Nephron (organoid): Measurements from ENCODE around the gene OR6V1.
"Not testable (repeated sequence)": the region's sequence is repeated elsewhere in the genome, so short reads cannot be mapped to it uniquely, and the experiment has no call there.

Experiments
- H3K27ac Mint-ChIP-seq, 3 experiments: 2 replicates each; pipeline ENCODE4 v1.8.0; 2020; ENCODE audit warnings: mixed read lengths in 3 of 3, mild to moderate bottlenecking in 2 of 3, moderate library complexity in 1 of 3
- H3K27me3 Mint-ChIP-seq: 2 replicates; pipeline ENCODE4 v1.8.0; 2021; ENCODE audit warnings: low read depth, mild to moderate bottlenecking, moderate library complexity, mixed read lengths
- H3K36me3 Mint-ChIP-seq: 2 replicates; pipeline ENCODE4 v1.8.0; 2020; ENCODE audit warnings: low read depth, mixed read lengths
- H3K4me1 Mint-ChIP-seq: 2 replicates; pipeline ENCODE4 v1.8.0; 2020; ENCODE audit warnings: mixed read lengths
- H3K4me3 Mint-ChIP-seq, 3 experiments: 2 replicates each; pipeline ENCODE4 v1.8.0; 2020; ENCODE audit warnings: mild to moderate bottlenecking in 3 of 3, mixed read lengths in 3 of 3, moderate library complexity in 2 of 3
- H3K9me3 Mint-ChIP-seq: 2 replicates; pipeline ENCODE4 v1.8.0; 2020; ENCODE audit warnings: mixed read lengths
- CTCF ChIP-seq, 3 experiments: fragments of 200-600 bp; sonication (generic); IDR thresholded peaks; one replicate each; pipeline ENCODE4 v1.5.0; 2021; ENCODE audit warnings: antibody characterized with exemption in 3 of 3; ENCODE audit not compliant: unreplicated experiment in 3 of 3

The OR6V1 gene

DNA sequence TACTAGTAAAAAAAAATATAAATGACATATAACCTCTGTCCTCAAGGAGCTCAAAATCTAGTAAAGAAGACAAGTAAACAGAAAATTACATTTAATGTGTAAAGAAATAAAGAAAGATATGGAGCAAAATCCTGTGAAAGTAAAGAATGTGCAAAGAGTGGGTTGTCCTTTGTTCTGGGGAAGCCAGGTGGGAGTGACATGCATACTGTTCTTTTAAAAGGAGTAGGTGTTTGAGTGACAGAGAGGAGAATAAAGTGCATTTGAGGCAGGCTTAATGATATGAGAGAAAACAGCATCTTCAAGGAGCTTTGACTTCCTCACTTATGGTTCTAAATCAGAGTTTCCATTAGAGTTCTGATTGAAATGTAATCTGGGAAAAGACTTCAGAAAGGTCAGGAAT, 22.0 kb downstream of the OR6V1 start:
- H3K36me3 Mint-ChIP-seq, result no peaks in the 10 kb centered on the region
- H3K4me3 Mint-ChIP-seq, result no peak overlapping the region
- no peak for TF ChIP-seq CTCF (IDR thresholded peaks at IDR 0.05; ENCODE audit: unreplicated experiment in 3 of 3)
- peaks cover 8% of the 10 kb centered on the region for H3K27me3 Mint-ChIP-seq
- no peaks in the 10 kb centered on the region for H3K9me3 Mint-ChIP-seq
- no peaks in the 10 kb centered on the region for H3K4me1 Mint-ChIP-seq
- H3K27ac Mint-ChIP-seq, result no peak overlapping the region

DNA sequence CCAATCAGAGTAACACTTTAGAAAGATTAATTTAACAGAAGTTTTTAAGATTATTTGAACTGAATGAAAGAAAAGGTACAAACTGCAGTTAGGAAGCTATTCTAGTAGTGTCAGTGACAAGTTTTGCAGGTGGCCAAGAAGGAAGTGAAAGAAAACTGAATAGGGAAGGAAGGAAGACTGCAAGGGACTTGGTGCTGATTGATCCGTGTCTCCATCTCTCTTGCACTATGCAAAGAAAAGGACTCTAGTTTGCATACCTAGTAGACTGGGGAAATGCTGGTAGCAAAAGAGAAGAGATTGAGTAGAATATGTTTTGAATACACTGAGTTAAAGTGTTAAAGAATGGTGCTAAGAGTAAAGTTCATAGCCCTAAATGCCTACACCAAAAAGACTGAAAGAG, 33.0 kb downstream of the OR6V1 start:
- Mint-ChIP-seq H3K27ac (no peak overlapping the region), H3K36me3 (no peaks in the 10 kb centered on the region), H3K9me3 (peaks cover 22% of the 10 kb centered on the region), H3K4me1 (no peaks in the 10 kb centered on the region), H3K27me3 (no peaks in the 10 kb centered on the region), H3K4me3 (no peak overlapping the region)
- no peak for TF ChIP-seq CTCF (IDR thresholded peaks at IDR 0.05; ENCODE audit: unreplicated experiment in 3 of 3)

- H3K9me3 Mint-ChIP-seq, result peaks cover 22% of the 10 kb centered on the region
- not testable (repeated sequence) for H3K4me3 Mint-ChIP-seq, H3K27me3 Mint-ChIP-seq, H3K27ac Mint-ChIP-seq, H3K4me1 Mint-ChIP-seq, H3K36me3 Mint-ChIP-seq
Observed at GRCh38 chr7:143085610-143086009, 33.5 kb downstream of the OR6V1 start.

GRCh38 chr7:143088549-143089231, 36.5 kb downstream of the OR6V1 start:
- not testable (repeated sequence) for H3K27ac Mint-ChIP-seq, H3K4me1 Mint-ChIP-seq, H3K4me3 Mint-ChIP-seq, H3K36me3 Mint-ChIP-seq, H3K27me3 Mint-ChIP-seq
- peaks cover 28% of the 10 kb centered on the region for H3K9me3 Mint-ChIP-seq

GRCh38 chr7:143096146-143096545, 44.0 kb downstream of the OR6V1 start:
- Mint-ChIP-seq H3K9me3 (peaks cover 21% of the 10 kb centered on the region), H3K4me3 (no peak overlapping the region), H3K27me3 (no peaks in the 10 kb centered on the region), H3K36me3 (no peaks in the 10 kb centered on the region), H3K27ac (no peak overlapping the region), H3K4me1 (no peaks in the 10 kb centered on the region)
- no peak for TF ChIP-seq CTCF (IDR thresholded peaks at IDR 0.05; ENCODE audit: unreplicated experiment in 3 of 3)

DNA sequence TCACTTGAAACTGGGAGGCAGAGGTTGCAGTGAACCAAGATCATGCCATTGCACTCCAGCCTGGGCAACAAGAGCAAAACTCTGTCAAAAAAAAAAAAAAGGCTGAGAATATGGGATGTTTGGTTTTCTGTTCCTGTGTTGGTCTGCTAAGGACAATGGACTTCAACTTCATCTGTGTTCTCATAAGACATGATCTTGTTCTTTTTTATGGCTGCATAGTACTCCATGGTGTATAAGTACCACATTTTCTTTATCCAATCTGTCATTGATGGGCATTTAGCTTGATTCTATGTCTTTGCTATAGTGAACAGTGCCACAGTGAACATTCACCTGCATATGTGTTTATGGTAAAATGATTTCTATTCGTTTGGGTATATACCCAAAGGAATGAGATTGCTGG, 47.4 kb downstream of the OR6V1 start:
- not testable (repeated sequence) for H3K4me3 Mint-ChIP-seq, H3K4me1 Mint-ChIP-seq, H3K36me3 Mint-ChIP-seq, H3K27ac Mint-ChIP-seq, H3K27me3 Mint-ChIP-seq
- peaks cover 21% of the 10 kb centered on the region for H3K9me3 Mint-ChIP-seq
